Transverse colon (tissue), 4 donors: ENCODE measurements around the gene JARID2. TPM values are rescaled to one million over a fixed set of nuclear protein-coding genes. Genes with fewer than 3 reads are reported as not detected.

ENCODE experiments used
- DNase-seq: peaks from one replicate; pipeline ENCODE4 v3.0.0-alpha.2; 2019
- H3K27ac ChIP-seq, 4 donors: fragments of 200-600 bp; sonication (generic); 2 replicates each; pipeline ENCODE4 v1.5.1; 2016 to 2018; ENCODE audit warnings: inconsistent platforms in 4 of 4
- H3K27me3 ChIP-seq: fragments of 200-600 bp; sonication (generic); 2 replicates; pipeline ENCODE4 v1.5.1; 2017; ENCODE audit warnings: inconsistent platforms
- H3K36me3 ChIP-seq, 4 donors: fragments of 200-600 bp; sonication (generic); 2 replicates each; pipeline ENCODE4 v1.5.1; 2017 to 2019; ENCODE audit warnings: inconsistent platforms in 4 of 4
- H3K4me1 ChIP-seq, 4 donors: fragments of 200-600 bp; sonication (generic); 2 replicates each; pipeline ENCODE4 v1.5.1; 2017 to 2020; ENCODE audit warnings: inconsistent platforms in 4 of 4
- H3K4me3 ChIP-seq, 4 donors: fragments of 200-600 bp; sonication (generic); 1 replicate in 1 of 4; 2 replicates in 3 of 4; pipeline versions ENCODE4 v1.5.1 to v1.6.1; 2017 to 2019; ENCODE audit warnings: inconsistent platforms in 4 of 4
- H3K9me3 ChIP-seq, 2 donors: fragments of 200-600 bp; sonication (generic); 2 replicates each; pipeline ENCODE4 v1.5.1; 2017 to 2019; ENCODE audit warnings: inconsistent platforms in 2 of 2
- EP300 ChIP-seq: sonication (generic); formaldehyde crosslinking; IDR thresholded peaks from one replicate; pipeline ENCODE4 v1.6.1; 2017; ENCODE audit warnings: antibody characterized with exemption, low read depth
- POLR2A ChIP-seq: fragments of 450-650 bp; IDR thresholded peaks from one replicate; pipeline ENCODE4 v1.6.1; 2016; ENCODE audit warnings: antibody characterized with exemption, mild to moderate bottlenecking, moderate library complexity
- POLR2AphosphoS5 ChIP-seq, 3 donors: sonication (generic); formaldehyde crosslinking; IDR thresholded peaks; one replicate each; pipeline ENCODE4 v1.6.1; 2016; ENCODE audit warnings: antibody characterized with exemption in 3 of 3
- WGBS, 2 donors: methylation state at CpG; one replicate each; pipeline ENCODE4 v1.1.5; 2018; ENCODE audit warnings: low coverage in 1 of 2; 5-methylcytosine and 5-hydroxymethylcytosine counted together
- in situ Hi-C, 4 donors: fragments of 200-750 bp; cut with MboI; loops; one replicate each; pipeline versions ENCODE4 v1.15.0 to v1.15.1; 2017; ENCODE audit warnings: low sequenced_read_pairs in 3 of 4, low pct_ligation_motif_present in 1 of 4, low pct_unique_long_range_greater_than_20kb in 1 of 4
- intact Hi-C: fragments of 100-400 bp; cut with DNase I; formaldehyde crosslinking; loops from one replicate; pipeline ENCODE4 v1.15.1; 2023; ENCODE audit warnings: low total_unique reads
- total RNA-seq, 4 donors: library from RNA; depleted of rRNA; stranded (reverse); fragments of >200 nt; gene quantifications; one replicate each; pipeline ENCODE4 v1.1.0, GENCODE V29; 2016
- TF ChIP-seq, protein P1 (sequence below), 5 experiments: fragments of 200-600 bp in 3 of 5; fragments of 450-650 bp in 2 of 5; sonication (generic) in 3 of 5; IDR thresholded peaks; 1 replicate in 2 of 5; 2 replicates in 3 of 5; pipeline ENCODE4 v1.5.1; 2016 to 2017; ENCODE audit warnings: antibody characterized with exemption in 5 of 5, inconsistent platforms in 3 of 5, mild to moderate bottlenecking in 2 of 5, moderate library complexity in 1 of 5

Gene JARID2
- total RNA-seq, 4 donors from 2014 or later: 9.4 to 18.7 (median 10.9) TPM

DNA sequence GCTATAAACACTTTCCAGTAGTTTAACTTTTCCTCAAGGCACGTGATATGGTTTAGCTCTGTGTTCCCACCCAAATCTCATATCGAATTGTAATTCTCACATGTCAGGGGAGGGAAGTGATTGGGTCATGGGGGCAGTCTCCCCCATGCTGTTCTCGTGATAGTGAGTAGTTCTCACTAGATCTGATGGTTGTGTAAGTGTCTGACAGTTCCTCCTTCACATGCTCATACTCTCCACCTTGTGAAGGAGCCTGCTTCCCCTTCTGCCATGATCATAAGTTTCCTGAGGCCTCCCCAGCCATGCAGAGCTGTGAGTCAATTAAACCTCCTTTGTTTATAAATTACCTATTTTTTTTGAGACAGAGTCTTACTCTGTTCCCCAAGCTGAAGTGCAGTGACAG is 289.1 kb downstream of the JARID2 start:
- DNase-seq: no peak
- Histone ChIP-seq H3K4me3 (no peak overlapping the region), H3K27ac (no peak overlapping the region), H3K9me3 (no peaks in the 10 kb centered on the region), H3K27me3 (no peaks in the 10 kb centered on the region), H3K4me1 (peaks cover 0 to 15% (median 4%) of the 10 kb centered on the region in 4 donors), H3K36me3 (no peaks in the 10 kb centered on the region)
- in situ Hi-C loops: no loop called here
- WGBS, 2 donors: 90 to 96% methylated on average over 3 of the region's 3 CpGs
- TF ChIP-seq, protein P1, sequence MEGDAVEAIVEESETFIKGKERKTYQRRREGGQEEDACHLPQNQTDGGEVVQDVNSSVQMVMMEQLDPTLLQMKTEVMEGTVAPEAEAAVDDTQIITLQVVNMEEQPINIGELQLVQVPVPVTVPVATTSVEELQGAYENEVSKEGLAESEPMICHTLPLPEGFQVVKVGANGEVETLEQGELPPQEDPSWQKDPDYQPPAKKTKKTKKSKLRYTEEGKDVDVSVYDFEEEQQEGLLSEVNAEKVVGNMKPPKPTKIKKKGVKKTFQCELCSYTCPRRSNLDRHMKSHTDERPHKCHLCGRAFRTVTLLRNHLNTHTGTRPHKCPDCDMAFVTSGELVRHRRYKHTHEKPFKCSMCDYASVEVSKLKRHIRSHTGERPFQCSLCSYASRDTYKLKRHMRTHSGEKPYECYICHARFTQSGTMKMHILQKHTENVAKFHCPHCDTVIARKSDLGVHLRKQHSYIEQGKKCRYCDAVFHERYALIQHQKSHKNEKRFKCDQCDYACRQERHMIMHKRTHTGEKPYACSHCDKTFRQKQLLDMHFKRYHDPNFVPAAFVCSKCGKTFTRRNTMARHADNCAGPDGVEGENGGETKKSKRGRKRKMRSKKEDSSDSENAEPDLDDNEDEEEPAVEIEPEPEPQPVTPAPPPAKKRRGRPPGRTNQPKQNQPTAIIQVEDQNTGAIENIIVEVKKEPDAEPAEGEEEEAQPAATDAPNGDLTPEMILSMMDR (IDR thresholded peaks at IDR 0.05): no peak
- TF ChIP-seq EP300: no peak
- no peak for TF ChIP-seq POLR2A
- no peak for TF ChIP-seq POLR2AphosphoS5 (IDR thresholded peaks at IDR 0.05)
- intact Hi-C loops: no loop called here

DNA sequence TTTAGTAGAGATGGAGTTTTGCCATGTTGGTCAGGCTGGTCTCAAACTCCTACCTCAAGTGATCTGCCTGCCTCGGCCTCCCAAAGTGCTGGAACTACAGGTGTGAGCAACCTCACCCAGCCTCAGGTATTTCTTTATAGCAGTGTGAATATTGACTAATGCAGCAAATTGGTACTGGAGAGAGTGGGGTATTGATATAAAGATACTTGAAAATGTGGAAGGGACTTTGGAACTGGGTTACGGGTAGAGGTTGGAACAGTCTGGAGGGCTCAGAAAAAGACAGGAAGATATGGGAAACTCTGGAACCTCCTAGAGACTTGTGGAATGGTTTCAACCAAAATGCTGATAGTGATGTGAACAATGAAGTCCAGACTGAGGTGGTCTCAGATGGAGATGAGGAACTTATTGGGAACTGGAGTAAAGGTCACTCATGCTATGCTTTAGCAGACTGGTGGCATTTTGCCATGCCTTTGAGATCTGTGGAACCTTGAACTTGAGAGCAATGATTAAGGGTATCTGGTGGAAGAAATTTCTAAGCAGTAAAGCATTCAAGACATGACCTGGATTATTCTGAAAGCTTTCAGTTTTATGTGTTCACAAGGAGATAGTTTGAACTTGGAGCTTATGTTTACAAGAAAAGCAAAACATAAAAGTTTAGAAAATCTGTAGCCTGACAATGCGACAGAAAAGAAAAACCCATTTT is 289.8 kb downstream of the JARID2 start:
- Histone ChIP-seq H3K36me3 (no peaks in the 10 kb centered on the region), H3K4me1 (peaks cover 0 to 15% (median 4%) of the 10 kb centered on the region in 4 donors), H3K27me3 (no peaks in the 10 kb centered on the region), H3K9me3 (no peaks in the 10 kb centered on the region), H3K4me3 (no peak overlapping the region), H3K27ac (no peak overlapping the region)
- 86 to 100% methylated on average over 2 to 3 of the region's 3 CpGs for WGBS, 2 donors
- TF ChIP-seq, protein P1 (IDR thresholded peaks at IDR 0.05): no peak
- TF ChIP-seq EP300: no peak
- no peak for TF ChIP-seq POLR2AphosphoS5 (IDR thresholded peaks at IDR 0.05)
- no peak for TF ChIP-seq POLR2A
- intact Hi-C loops: no loop called here
- no peak for DNase-seq
- in situ Hi-C loops: no loop called here

DNA sequence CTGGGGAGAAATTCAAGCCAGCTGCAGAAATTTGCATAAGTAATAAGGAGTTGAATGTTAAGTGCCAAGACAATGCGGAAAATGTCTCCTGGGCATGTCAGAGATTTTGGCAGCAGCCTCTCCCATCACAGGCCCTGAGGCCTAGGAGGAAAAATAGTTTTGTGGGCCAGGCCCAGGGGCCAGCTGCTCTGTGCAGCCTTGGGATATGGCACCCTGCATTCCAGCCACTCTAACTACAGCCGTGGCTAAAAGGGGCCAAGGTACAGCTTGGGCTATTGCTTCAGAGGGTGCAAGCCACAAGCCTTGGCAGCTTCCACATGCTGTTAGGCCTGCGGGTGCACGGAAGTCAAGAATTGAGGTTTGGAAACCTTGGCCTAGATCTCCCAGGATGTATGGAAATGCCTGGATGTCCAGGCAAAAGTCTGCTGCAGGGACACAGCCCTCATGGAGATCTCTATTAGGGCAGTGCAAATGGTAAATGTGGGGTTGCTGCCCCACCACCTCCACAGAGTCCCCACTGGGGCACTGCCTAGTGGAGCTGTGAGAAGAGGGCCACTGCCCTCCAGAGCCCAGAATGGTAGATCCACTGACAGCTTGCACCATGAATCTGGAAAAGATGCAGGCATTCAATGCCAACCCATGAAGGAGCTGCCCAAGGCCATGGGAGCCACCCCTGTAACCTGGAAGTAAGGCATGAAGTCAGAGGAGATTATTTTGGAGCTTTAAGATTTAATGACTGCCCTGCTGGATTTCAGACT is 290.5 kb downstream of the JARID2 start:
- WGBS, 2 donors: 58% methylated on average over 4 of the region's 4 CpGs; no CpG with 5 or more reads in 1 of the 2 donors
- no peak overlapping the region for H3K27ac ChIP-seq
- in situ Hi-C loops: no loop called here

DNA sequence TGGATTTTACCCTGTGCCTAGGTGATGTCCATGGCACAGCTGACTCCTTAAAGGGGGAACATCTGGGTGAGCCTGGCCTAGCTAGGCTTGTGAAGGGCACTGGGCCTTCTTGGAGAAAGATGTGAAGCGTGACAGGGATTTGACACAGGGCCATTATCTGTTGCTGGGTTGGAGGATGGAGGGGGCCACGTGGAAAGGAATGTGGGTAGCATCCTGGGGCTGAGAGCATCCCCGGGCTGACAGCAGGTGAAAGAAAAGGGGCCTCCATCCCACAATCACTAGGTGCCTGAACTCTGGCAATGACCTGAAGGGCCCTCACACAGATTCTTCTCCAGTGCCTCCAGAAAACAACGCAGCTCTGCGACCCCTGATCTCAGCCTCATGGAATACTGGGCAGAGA is 292.2 kb downstream of the JARID2 start:
- no peak for TF ChIP-seq POLR2A
- TF ChIP-seq EP300: no peak
- TF ChIP-seq, protein P1 (IDR thresholded peaks at IDR 0.05): no peak
- TF ChIP-seq POLR2AphosphoS5 (IDR thresholded peaks at IDR 0.05): no peak

More for the DNA sequence above, 290.5 kb downstream of the JARID2 start:
- intact Hi-C loops: no loop called here
- H3K36me3 ChIP-seq: no peaks in the 10 kb centered on the region
- no peaks in the 10 kb centered on the region for H3K27me3 ChIP-seq
- DNase-seq: no peak
- peaks cover 0 to 15% (median 4%) of the 10 kb centered on the region in 4 donors for H3K4me1 ChIP-seq
- no peaks in the 10 kb centered on the region for H3K9me3 ChIP-seq
- no peak overlapping the region for H3K4me3 ChIP-seq
- TF ChIP-seq POLR2A: no peak
- no peak for TF ChIP-seq EP300
- TF ChIP-seq POLR2AphosphoS5 (IDR thresholded peaks at IDR 0.05): no peak
- TF ChIP-seq, protein P1 (IDR thresholded peaks at IDR 0.05): no peak

More for the DNA sequence above, 292.2 kb downstream of the JARID2 start:
- intact Hi-C loops (no loop called here), in situ Hi-C loops (no loop called here)
- no peaks in the 10 kb centered on the region for H3K36me3 ChIP-seq
- no peaks in the 10 kb centered on the region for H3K27me3 ChIP-seq
- peaks cover 0 to 15% (median 4%) of the 10 kb centered on the region in 4 donors for H3K4me1 ChIP-seq
- H3K4me3 ChIP-seq: no peak overlapping the region
- WGBS, 2 donors: 97% methylated on average over 5 of the region's 5 CpGs; no CpG with 5 or more reads in 1 of the 2 donors
- H3K9me3 ChIP-seq: no peaks in the 10 kb centered on the region
- no peak for DNase-seq
- no peak overlapping the region for H3K27ac ChIP-seq
